ENCODE data around the gene RNF215. TPM values are rescaled to one million over a fixed set of nuclear protein-coding genes. Genes with fewer than 3 reads are reported as not detected.

Gene RNF215
- total and polyA plus RNA-seq, 2 of the 13 experiments (the other 11 are each of a cell fraction or from before 2014, with no cell fraction given), result 5.3 to 6.1 TPM

GRCh38 chr22:30405731-30406130, 18.5 kb upstream of the RNF215 start (continued):
- TF ChIP-seq ZNF503 (CRISPR knock-in tag; IDR thresholded peaks at IDR 0.05), result no peak

GRCh38 chr22:30404307-30404706, 17.1 kb upstream of the RNF215 start:
- ATAC-seq, result peak; percentile 91
- no peak for TF ChIP-seq HCFC1 (IDR thresholded peaks at IDR 0.05; ENCODE audit: low read depth, low read length)
- TF ChIP-seq TAF1 (CRISPR knock-in tag; IDR thresholded peaks at IDR 0.05), result no peak
- no peak for TF ChIP-seq CENPX (CRISPR knock-in tag; IDR thresholded peaks at IDR 0.05)
- no peak for TF ChIP-seq GPN1 (CRISPR knock-in tag; IDR thresholded peaks at IDR 0.05; ENCODE audit: borderline replicate concordance)
- no peak for TF ChIP-seq RARG (CRISPR knock-in tag; IDR thresholded peaks at IDR 0.05; ENCODE audit: low read depth)
- no peak for TF ChIP-seq ZNF780A (CRISPR knock-in tag; IDR thresholded peaks at IDR 0.05)
- no peak for TF ChIP-seq NRL (CRISPR knock-in tag; IDR thresholded peaks at IDR 0.05; ENCODE audit: borderline replicate concordance)
- no peak for TF ChIP-seq ETV6 (CRISPR knock-in tag; conservative IDR thresholded peaks at IDR 0.05)
- no peak for TF ChIP-seq TOPORS (CRISPR knock-in tag; IDR thresholded peaks at IDR 0.05)
- TF ChIP-seq ZNF574 (CRISPR knock-in tag; IDR thresholded peaks at IDR 0.05), result no peak
- TF ChIP-seq PHF21A (CRISPR knock-in tag; IDR thresholded peaks at IDR 0.05), result peak; percentile 58
- no peak for TF ChIP-seq ZNF317 (CRISPR knock-in tag; IDR thresholded peaks at IDR 0.05)
- TF ChIP-seq DNMT1 (CRISPR knock-in tag; IDR thresholded peaks at IDR 0.05), result no peak
- TF ChIP-seq ZNF598 (CRISPR knock-in tag; IDR thresholded peaks at IDR 0.05; ENCODE audit: borderline replicate concordance), result no peak
- TF ChIP-seq HNRNPH1 (optimal IDR thresholded peaks at IDR 0.05; ENCODE audit: low read depth, low read length), result no peak
- TF ChIP-seq SOX6 (IDR thresholded peaks at IDR 0.05), result no peak
- peak; percentile 51 for TF ChIP-seq SOX6 (CRISPR knock-in tag; IDR thresholded peaks at IDR 0.05)
- TF ChIP-seq NONO (IDR thresholded peaks at IDR 0.05), result no peak
- TF ChIP-seq NONO (CRISPR knock-in tag; conservative IDR thresholded peaks at IDR 0.05), result no peak

More at GRCh38 chr22:30404307-30404706, 17.1 kb upstream of the RNF215 start:
- H3K4me2 ChIP-seq (ENCODE audit: low read depth, low read length), result peak overlapping the region; percentile 47
- H2AFZ ChIP-seq (ENCODE audit: low read length), result no peak overlapping the region
- DNase-seq (ENCODE audit: low spot score), result peak; percentile 70
- H3K79me2 ChIP-seq (ENCODE audit: insufficient read depth, low read length), result no peaks in the 10 kb centered on the region
- no peak overlapping the region for H3K4me3 ChIP-seq (replicated peaks in 1 of 3; ENCODE audit: insufficient read depth in 1 of 3, low read depth in 2 of 3, low read length in 3 of 3)
- H3K9ac ChIP-seq (ENCODE audit: insufficient read depth, low read depth, low read length), result no peak overlapping the region
- 14% methylated on average over 6 of the region's 6 CpGs for WGBS (ENCODE audit: low lambda C conversion rate)
- H4K20me1 ChIP-seq (ENCODE audit: insufficient read depth, low read length), result no peaks in the 10 kb centered on the region
- no peaks in the 10 kb centered on the region for H3K9me3 ChIP-seq (ENCODE audit: low read length)
- in situ Hi-C loops (cut with HindIII; ENCODE audit: extremely low pct_ligation_motif_present, low pct_unique_long_range_greater_than_20kb) (no loop called here), intact Hi-C loops (cut with micrococcal nuclease; ENCODE audit: unreplicated experiment) (no loop called here)
- peaks cover 60% of the 10 kb centered on the region for H3K4me1 ChIP-seq (ENCODE audit: insufficient read depth, low read length)
- no TSS peak for BruUV-seq (replicated peaks)
- peaks cover 6 to 18% of the 10 kb centered on the region in 2 experiments; a peak in 4 of 5 replicates for H3K36me3 ChIP-seq (replicated peaks in 1 of 2; ENCODE audit: control insufficient read depth in 1 of 2, insufficient read depth in 2 of 2, low read length in 2 of 2)
- H3K27me3 ChIP-seq (ENCODE audit: control insufficient read depth in 1 of 2, insufficient read depth in 2 of 2, low read length in 2 of 2), result no peaks in the 10 kb centered on the region
- peak; percentile 92 for FAIRE-seq
- POLR2A ChIA-PET, result interaction anchor here (6.5 kb wide), 1 partner anchor 19 kb away, joined by 65 read pairs; no protein-coding TSS in a partner anchor
- H3K27ac ChIP-seq (ENCODE audit: extremely low read length, insufficient read depth, low read length), result peak overlapping the region; percentile 33
- CTCF ChIA-PET (ENCODE audit: low intra/inter-chr PET ratio, low total read pairs), result no interaction called here
